Measurements from ENCODE around the gene LRP5. TPM values are rescaled to one million over a fixed set of nuclear protein-coding genes. Genes with fewer than 3 reads are reported as not detected.

Gene LRP5
- total RNA-seq (34.4 and 43.9 TPM in 2 replicates), polyA plus RNA-seq (39.9 and 54.3 TPM in 2 replicates)

DNA sequence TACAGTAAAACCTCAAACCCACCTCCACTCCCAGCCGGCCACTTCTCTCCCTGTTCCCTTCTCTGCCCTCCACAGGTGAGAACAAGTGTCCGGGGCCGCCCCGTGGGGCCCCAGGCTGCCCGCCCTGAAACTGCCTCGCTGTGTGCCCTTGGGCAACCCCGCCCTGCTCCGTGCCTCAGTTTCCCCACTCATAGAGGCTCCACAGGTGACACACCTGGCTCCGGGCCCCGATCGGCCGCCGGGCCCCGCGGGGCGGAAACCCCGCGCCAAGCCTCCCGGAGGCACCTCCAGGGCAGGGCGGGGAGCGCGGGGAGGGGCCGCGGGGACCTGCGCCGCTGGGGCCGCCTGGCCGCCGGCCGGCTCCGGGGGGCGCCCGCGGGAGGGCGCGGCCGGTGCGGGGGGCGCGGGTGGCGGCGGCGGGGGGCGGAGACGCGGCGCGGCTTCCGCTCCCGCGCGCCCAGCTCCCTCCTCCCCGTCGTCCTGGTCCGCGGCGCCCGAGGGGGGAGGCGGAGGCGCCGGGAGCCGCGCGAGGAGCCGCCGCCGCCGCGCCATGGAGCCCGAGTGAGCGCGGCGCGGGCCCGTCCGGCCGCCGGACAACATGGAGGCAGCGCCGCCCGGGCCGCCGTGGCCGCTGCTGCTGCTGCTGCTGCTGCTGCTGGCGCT lies at the start of gene LRP5:
Gene LRP5, plus strand, starts transcription at position 475 of the 663 bp plus-strand sequence. Its CDS starts 124 bp downstream, at position 599.
- peaks cover 28% of the 10 kb centered on the region for H3K4me1 ChIP-seq (ENCODE audit: insufficient read depth)

DNA sequence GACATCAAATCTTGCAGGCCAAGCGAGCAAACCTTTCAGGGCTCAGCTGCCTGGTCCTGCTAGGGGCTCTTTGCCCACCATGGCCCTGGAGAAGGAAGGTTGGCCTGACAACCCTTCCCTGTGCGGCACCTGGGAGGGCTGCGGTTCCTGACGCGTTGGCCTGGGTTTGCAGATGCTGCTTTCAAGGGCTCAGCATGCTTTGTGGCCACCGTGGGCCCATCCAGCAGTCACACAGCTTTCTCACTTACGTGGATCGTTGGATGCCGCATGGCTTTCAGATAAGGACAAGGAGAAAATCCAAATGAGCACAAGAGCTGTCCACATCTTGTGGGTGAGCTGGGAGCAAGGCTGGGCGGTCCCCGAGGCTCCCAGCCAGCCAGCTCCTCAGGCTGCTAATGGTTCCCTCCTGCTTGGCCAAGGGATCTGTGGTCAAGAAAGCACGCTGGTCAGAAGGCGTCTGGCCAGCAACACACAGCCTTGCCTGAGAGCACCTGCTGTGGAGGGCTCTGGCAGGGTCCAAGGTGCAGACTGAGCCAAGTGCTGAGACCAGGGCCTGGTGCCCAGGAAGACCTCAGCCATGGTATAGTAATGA lies 48.9 kb upstream of the LRP5 start:
- Histone ChIP-seq H3K9me3 (ENCODE audit: low read depth) (no peaks in the 10 kb centered on the region), H3K27ac (no peak overlapping the region), H3K79me2 (peaks cover 19% of the 10 kb centered on the region), H3K4me3 (no peak overlapping the region), H4K20me1 (ENCODE audit: insufficient read depth, poor library complexity, severe bottlenecking) (peaks cover 4% of the 10 kb centered on the region), H3K36me3 (replicated peaks; ENCODE audit: insufficient read depth, low read depth) (no peaks in the 10 kb centered on the region), H2AFZ (no peak overlapping the region), H3K9me2 (replicated peaks; ENCODE audit: insufficient read depth) (no peaks in the 10 kb centered on the region), H3K27me3 (no peaks in the 10 kb centered on the region), H3K4me1 (ENCODE audit: insufficient read depth) (no peaks in the 10 kb centered on the region), H3K4me2 (no peak overlapping the region)
- TF ChIP-seq EZH2 (IDR thresholded peaks at IDR 0.05; ENCODE audit: borderline replicate concordance) (no peak), EZH2phosphoT487 (IDR thresholded peaks at IDR 0.05; ENCODE audit: low read depth, severe bottlenecking, unreplicated experiment) (no peak)
- TF ChIP-seq, protein P1, sequence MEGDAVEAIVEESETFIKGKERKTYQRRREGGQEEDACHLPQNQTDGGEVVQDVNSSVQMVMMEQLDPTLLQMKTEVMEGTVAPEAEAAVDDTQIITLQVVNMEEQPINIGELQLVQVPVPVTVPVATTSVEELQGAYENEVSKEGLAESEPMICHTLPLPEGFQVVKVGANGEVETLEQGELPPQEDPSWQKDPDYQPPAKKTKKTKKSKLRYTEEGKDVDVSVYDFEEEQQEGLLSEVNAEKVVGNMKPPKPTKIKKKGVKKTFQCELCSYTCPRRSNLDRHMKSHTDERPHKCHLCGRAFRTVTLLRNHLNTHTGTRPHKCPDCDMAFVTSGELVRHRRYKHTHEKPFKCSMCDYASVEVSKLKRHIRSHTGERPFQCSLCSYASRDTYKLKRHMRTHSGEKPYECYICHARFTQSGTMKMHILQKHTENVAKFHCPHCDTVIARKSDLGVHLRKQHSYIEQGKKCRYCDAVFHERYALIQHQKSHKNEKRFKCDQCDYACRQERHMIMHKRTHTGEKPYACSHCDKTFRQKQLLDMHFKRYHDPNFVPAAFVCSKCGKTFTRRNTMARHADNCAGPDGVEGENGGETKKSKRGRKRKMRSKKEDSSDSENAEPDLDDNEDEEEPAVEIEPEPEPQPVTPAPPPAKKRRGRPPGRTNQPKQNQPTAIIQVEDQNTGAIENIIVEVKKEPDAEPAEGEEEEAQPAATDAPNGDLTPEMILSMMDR (IDR thresholded peaks at IDR 0.05; ENCODE audit: poor library complexity) = no peak
- DNase-seq (ENCODE audit: low spot score) = no peak
- 88% methylated on average over 13 of the region's 13 CpGs for WGBS (ENCODE audit: low lambda C conversion rate, missing lambda C conversion rate)

More for the DNA sequence above, at the start of gene LRP5:
- 7% methylated on average over 30 of the region's 85 CpGs for WGBS (ENCODE audit: low lambda C conversion rate, missing lambda C conversion rate)
- no peaks in the 10 kb centered on the region for H3K27me3 ChIP-seq
- no peaks in the 10 kb centered on the region for H3K9me2 ChIP-seq (replicated peaks; ENCODE audit: insufficient read depth)
- H2AFZ ChIP-seq = peak within 1 kb of the TSS; percentile 52
- peak; percentile 83 for DNase-seq (ENCODE audit: low spot score)
- peak within 1 kb of the TSS; percentile 72 for H3K4me3 ChIP-seq
- TF ChIP-seq, protein P1 (IDR thresholded peaks at IDR 0.05; ENCODE audit: poor library complexity) = no peak
- no peak for TF ChIP-seq EZH2 (IDR thresholded peaks at IDR 0.05; ENCODE audit: borderline replicate concordance)
- no peak for TF ChIP-seq EZH2phosphoT487 (IDR thresholded peaks at IDR 0.05; ENCODE audit: low read depth, severe bottlenecking, unreplicated experiment)
- peaks cover 41% of the 10 kb centered on the region for H3K79me2 ChIP-seq
- H3K9me3 ChIP-seq (ENCODE audit: low read depth) = no peaks in the 10 kb centered on the region
- H3K4me2 ChIP-seq = peak within 1 kb of the TSS; percentile 93
- H3K36me3 ChIP-seq (replicated peaks; ENCODE audit: insufficient read depth, low read depth) = no peaks in the 10 kb centered on the region
- H4K20me1 ChIP-seq (ENCODE audit: insufficient read depth, poor library complexity, severe bottlenecking) = peaks cover 18% of the 10 kb centered on the region
- peak within 1 kb of the TSS; percentile 93 for H3K27ac ChIP-seq

DNA sequence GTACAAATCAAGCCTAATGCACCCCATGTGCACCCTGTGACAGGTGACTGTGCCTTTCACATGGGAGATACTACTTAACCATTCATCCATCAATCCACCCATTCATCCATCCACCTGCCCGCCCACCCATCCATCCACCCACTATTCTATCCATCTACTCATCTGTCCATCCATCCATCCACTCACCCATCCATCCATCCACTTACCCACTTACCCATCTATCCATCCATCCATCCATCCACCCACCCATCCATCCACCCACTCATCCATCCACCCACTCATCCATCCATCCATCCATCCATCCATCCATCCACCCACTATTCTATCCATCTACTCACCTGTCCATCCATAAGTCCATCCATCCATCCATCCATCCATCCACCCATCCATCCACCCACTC lies 48.1 kb upstream of the LRP5 start:
- no peak for TF ChIP-seq EZH2phosphoT487 (IDR thresholded peaks at IDR 0.05; ENCODE audit: low read depth, severe bottlenecking, unreplicated experiment)
- TF ChIP-seq, protein P1 (IDR thresholded peaks at IDR 0.05; ENCODE audit: poor library complexity) = no peak
- TF ChIP-seq EZH2 (IDR thresholded peaks at IDR 0.05; ENCODE audit: borderline replicate concordance) = no peak
- WGBS (ENCODE audit: low lambda C conversion rate, missing lambda C conversion rate) = 100% methylated on average over 1 of the region's 1 CpG
- Histone ChIP-seq H4K20me1 (ENCODE audit: insufficient read depth, poor library complexity, severe bottlenecking) (peaks cover 10% of the 10 kb centered on the region), H3K9me2 (replicated peaks; ENCODE audit: insufficient read depth) (no peaks in the 10 kb centered on the region), H3K27ac (no peak overlapping the region), H3K4me1 (ENCODE audit: insufficient read depth) (no peaks in the 10 kb centered on the region), H3K36me3 (replicated peaks; ENCODE audit: insufficient read depth, low read depth) (no peaks in the 10 kb centered on the region), H3K79me2 (peaks cover 26% of the 10 kb centered on the region), H3K9me3 (ENCODE audit: low read depth) (no peaks in the 10 kb centered on the region), H3K4me3 (no peak overlapping the region), H3K27me3 (no peaks in the 10 kb centered on the region), H2AFZ (no peak overlapping the region), H3K4me2 (no peak overlapping the region)
- DNase-seq (ENCODE audit: low spot score) = no peak
